ENCODE results near the gene PODXL2.

GRCh38 chr3:127707851-127708411, 78.9 kb downstream of the PODXL2 start:
- no peak for TF ChIP-seq CTCF (IDR thresholded peaks at IDR 0.05; ENCODE audit: insufficient read depth, low read length)
- no peak for TF ChIP-seq GABPA (IDR thresholded peaks at IDR 0.05; ENCODE audit: low read depth)

Data from HL-60 (cell line).